ENCODE data around the gene ESR1.
"Not testable (repeated sequence)": the region's sequence is repeated elsewhere in the genome, so short reads cannot be mapped to it uniquely, and the experiment has no call there.

The ESR1 gene

GRCh38 chr6:151850479-151851003 is 43.1 kb downstream of the ESR1 start (continued):
- TF ChIP-seq CREB5 (CRISPR knock-in tag; IDR thresholded peaks at IDR 0.05; ENCODE audit: low read depth) = no peak
- no peak for TF ChIP-seq TSHZ2 (CRISPR knock-in tag; IDR thresholded peaks at IDR 0.05)
- no peak for TF ChIP-seq POU6F1 (CRISPR knock-in tag; IDR thresholded peaks at IDR 0.05; ENCODE audit: borderline replicate concordance, low read depth)
- no peak for TF ChIP-seq TCF4 (CRISPR knock-in tag; IDR thresholded peaks at IDR 0.05; ENCODE audit: borderline replicate concordance)
- no peak for TF ChIP-seq RARB (CRISPR knock-in tag; IDR thresholded peaks at IDR 0.05)
- no peak for TF ChIP-seq ZNF565 (CRISPR knock-in tag; conservative IDR thresholded peaks at IDR 0.05; ENCODE audit: low read depth)

- no peak for ATAC-seq
- TF ChIP-seq ISL1 (CRISPR knock-in tag; IDR thresholded peaks at IDR 0.05) = no peak
- no peak for TF ChIP-seq CREB5 (CRISPR knock-in tag; IDR thresholded peaks at IDR 0.05; ENCODE audit: low read depth)
- no peak for TF ChIP-seq ZNF70 (CRISPR knock-in tag; IDR thresholded peaks at IDR 0.05)
- TF ChIP-seq POU6F1 (CRISPR knock-in tag; IDR thresholded peaks at IDR 0.05; ENCODE audit: borderline replicate concordance, low read depth) = no peak
- TF ChIP-seq ZNF8 (CRISPR knock-in tag; IDR thresholded peaks at IDR 0.05) = no peak
- no peak for TF ChIP-seq GLIS3 (CRISPR knock-in tag; IDR thresholded peaks at IDR 0.05)
- TF ChIP-seq PPARA (CRISPR knock-in tag; IDR thresholded peaks at IDR 0.05; ENCODE audit: borderline replicate concordance) = no peak
- no peak for TF ChIP-seq ZC3H10 (CRISPR knock-in tag; IDR thresholded peaks at IDR 0.05)
- TF ChIP-seq TCF4 (CRISPR knock-in tag; IDR thresholded peaks at IDR 0.05; ENCODE audit: borderline replicate concordance) = no peak
- no peak for TF ChIP-seq SNAI2 (CRISPR knock-in tag; IDR thresholded peaks at IDR 0.05)
- TF ChIP-seq ARNTL (CRISPR knock-in tag; IDR thresholded peaks at IDR 0.05; ENCODE audit: borderline replicate concordance, low read depth) = no peak
- no peak for TF ChIP-seq RARB (CRISPR knock-in tag; IDR thresholded peaks at IDR 0.05)
Observed at GRCh38 chr6:151858294-151858693, 50.8 kb downstream of the ESR1 start.

- ATAC-seq = no peak
- TF ChIP-seq ZNF8 (CRISPR knock-in tag; IDR thresholded peaks at IDR 0.05) = no peak
Observed at GRCh38 chr6:151862461-151862860, 55.0 kb downstream of the ESR1 start.

- ATAC-seq = not testable (repeated sequence)
Observed at GRCh38 chr6:151867361-151867869, 59.9 kb downstream of the ESR1 start.

- no peak for ATAC-seq
Observed at GRCh38 chr6:151869345-151869744, 61.9 kb downstream of the ESR1 start.

More at GRCh38 chr6:151869345-151869744, 61.9 kb downstream of the ESR1 start:
- TF ChIP-seq OSR1 (CRISPR knock-in tag; IDR thresholded peaks at IDR 0.05) (no peak), ARNTL (CRISPR knock-in tag; IDR thresholded peaks at IDR 0.05; ENCODE audit: borderline replicate concordance, low read depth) (no peak), RARB (CRISPR knock-in tag; IDR thresholded peaks at IDR 0.05) (no peak), ZNF70 (CRISPR knock-in tag; IDR thresholded peaks at IDR 0.05) (no peak), PPARA (CRISPR knock-in tag; IDR thresholded peaks at IDR 0.05; ENCODE audit: borderline replicate concordance) (no peak), SNAI2 (CRISPR knock-in tag; IDR thresholded peaks at IDR 0.05) (no peak), ZFP30 (CRISPR knock-in tag; IDR thresholded peaks at IDR 0.05) (no peak), TCF4 (CRISPR knock-in tag; IDR thresholded peaks at IDR 0.05; ENCODE audit: borderline replicate concordance) (no peak)
